ENCODE measurements around the gene GAST.

GAST gene

GRCh38 chr17:41707803-41708669 lies 4.1 kb upstream of the GAST start:
- in situ Hi-C loops (cut with HindIII; ENCODE audit: low sequenced_read_pairs) = no loop called here

DNA sequence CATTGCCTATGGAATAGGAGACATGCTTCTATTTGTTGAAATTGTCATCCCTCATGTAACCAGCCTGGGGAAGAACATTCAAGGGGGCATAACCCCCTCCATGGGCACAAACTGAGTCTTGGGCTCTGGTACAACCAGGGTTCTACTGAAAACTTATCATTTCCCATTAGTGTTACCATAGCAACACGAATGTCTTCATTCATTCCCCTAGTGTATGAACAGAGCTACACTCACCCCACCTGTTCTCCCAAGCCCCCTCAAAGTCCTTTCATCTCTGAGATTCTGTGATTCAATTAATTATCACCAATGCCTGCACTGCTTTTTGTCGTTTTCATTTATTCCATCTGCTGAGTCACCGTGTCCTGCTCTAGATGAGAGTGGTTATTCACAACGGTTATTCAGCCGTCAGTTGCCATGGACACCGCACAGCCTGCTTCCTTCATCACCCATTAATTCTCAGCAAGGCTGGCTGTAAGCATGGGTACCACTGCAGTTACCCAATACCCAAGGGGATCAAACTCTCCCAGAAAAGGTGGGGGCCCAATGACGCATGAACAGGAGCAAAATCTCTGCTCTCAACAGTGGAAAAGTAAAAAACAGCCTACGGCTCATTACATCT lies 1.6 kb upstream of the GAST start:
- in situ Hi-C loops (cut with HindIII; ENCODE audit: low sequenced_read_pairs) = no loop called here

DNA sequence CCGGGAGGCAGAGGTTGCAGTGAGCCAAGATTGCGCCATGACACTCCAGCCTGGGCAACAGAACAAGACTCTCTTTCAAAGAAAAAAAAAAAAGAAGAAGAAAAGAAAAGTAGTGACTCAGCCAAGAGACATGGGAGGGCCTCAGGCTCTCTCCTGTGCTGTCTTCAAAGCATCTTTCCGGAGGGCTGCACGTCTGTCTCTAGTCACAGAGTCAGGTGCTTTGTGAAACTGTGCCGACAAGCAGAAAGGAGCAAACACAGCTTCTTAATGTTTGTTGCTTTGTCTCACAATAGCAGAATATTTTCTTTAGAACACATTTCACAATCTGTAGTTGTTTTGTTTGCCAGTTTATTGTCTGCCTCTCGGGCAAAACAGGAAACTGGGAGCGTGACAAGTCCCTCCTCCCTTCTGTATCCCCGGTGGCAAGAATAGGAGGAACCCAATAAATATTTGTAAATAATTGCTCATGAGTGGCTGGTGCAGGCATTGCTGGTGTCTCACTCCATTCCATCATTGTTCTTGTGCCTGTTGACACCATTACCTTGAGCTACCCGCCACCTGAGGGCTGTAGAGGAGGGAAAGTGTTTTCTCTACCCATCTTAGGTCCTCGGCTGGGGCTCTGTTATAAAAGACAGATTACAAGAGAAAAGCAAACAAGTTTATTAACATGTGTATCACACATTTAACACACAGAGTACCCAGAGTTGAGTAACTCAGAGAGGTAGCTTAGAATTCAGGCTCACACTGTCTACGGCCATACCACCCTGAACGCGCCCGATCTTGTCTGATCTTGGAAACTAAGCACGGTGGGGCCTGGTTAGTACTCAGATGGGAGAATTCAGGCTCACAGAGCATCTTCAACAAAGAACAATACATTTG lies 5.5 kb downstream of the GAST start:
- in situ Hi-C loops (cut with HindIII; ENCODE audit: low sequenced_read_pairs) = no loop called here

- in situ Hi-C loops (cut with HindIII; ENCODE audit: low sequenced_read_pairs) = no loop called here
Measured at GRCh38 chr17:41718287-41718645, 6.1 kb downstream of the GAST start.

GRCh38 chr17:41722231-41722630 lies 10.1 kb downstream of the GAST start:
- in situ Hi-C loops (cut with HindIII; ENCODE audit: low sequenced_read_pairs) = loop anchor here (10.0 kb wide), 1 partner anchor 83 kb away; no protein-coding TSS in a partner anchor

DNA sequence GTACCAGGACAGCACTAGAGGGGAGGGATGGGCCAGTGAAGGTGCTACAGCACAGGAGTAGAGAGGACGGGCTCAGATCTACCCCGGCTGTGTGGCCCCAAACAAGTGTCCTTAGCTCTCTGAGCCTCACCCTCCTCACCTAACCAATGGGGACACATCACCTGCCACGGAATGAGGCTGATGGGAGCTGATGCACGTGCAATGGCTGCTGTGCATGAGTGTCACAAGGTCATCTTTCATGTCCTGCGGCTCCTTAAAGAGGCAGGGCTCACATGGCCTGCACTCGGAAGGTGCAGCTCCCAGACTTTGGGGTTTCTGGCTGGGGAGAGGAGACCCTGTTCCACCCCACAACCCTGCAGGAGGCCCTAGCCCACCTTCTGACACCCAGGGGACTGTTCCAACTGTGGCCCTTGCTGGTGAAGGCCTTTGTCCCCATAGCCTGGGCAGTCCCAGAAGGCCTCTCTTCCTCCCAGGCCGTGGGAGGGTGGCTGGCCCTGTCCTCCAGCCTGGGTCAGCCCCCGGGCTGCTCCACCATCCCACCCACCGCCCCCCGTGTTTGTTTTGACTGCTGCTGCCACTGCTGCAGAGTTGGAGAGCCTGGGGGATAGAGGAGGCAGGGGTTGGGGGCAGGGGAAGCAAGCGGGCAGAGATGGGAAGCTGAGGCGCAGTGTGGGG lies 11.8 kb downstream of the GAST start:
- in situ Hi-C loops (cut with HindIII; ENCODE audit: low sequenced_read_pairs) = loop anchor here (10.0 kb wide), 1 partner anchor 81 kb away; no protein-coding TSS in a partner anchor

GRCh38 chr17:41724476-41725050 lies 12.4 kb downstream of the GAST start:
- in situ Hi-C loops (cut with HindIII; ENCODE audit: low sequenced_read_pairs) = loop anchor here (10.0 kb wide), 1 partner anchor 80 kb away; no protein-coding TSS in a partner anchor

GRCh38 chr17:41725134-41725533 lies 13.0 kb downstream of the GAST start:
- in situ Hi-C loops (cut with HindIII; ENCODE audit: low sequenced_read_pairs) = loop anchor here (10.0 kb wide), 1 partner anchor 80 kb away; no protein-coding TSS in a partner anchor

DNA sequence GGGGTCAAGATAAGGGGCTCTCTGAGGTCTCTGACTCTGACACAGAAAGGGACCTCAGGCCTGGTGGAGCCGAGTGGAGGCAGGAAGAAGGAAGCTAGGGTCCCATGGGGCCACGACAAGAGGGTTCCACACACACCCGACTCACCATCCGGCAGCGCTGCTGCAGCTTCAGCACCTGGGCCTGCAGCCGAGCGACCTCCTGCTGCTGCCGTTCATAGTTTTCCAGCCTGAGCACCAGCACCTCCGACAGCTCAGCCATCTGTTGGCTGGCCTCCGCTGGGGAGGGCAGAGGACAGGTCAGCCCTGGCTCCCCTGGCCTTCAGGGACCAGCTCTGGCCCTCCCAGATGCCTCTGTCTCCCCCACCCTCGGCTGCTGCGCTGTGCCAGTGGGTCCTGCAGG lies 15.9 kb downstream of the GAST start:
- in situ Hi-C loops (cut with HindIII; ENCODE audit: low sequenced_read_pairs) = loop anchor here (10.0 kb wide), 1 partner anchor 77 kb away; no protein-coding TSS in a partner anchor

DNA sequence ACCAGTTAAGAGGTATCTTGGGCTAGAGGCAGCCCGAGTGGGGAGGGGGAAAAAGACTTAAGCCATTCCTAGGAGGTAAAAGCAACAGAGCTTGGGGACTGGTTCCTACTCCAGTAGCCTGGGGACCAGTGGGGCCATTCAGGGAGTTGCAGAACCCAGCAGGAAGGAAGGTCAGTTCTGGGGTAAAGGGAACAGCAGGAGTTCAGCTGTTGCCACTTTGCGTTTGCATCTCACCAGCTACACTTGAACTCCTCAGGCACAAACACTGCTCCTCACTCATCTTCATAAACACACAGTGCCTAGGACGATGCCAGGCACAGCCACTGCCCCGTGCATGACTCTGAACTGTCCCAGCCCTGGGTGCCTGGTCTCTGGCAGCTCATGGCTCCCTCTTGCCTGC lies 18.3 kb downstream of the GAST start:
- in situ Hi-C loops (cut with HindIII; ENCODE audit: low sequenced_read_pairs) = no loop called here

DNA sequence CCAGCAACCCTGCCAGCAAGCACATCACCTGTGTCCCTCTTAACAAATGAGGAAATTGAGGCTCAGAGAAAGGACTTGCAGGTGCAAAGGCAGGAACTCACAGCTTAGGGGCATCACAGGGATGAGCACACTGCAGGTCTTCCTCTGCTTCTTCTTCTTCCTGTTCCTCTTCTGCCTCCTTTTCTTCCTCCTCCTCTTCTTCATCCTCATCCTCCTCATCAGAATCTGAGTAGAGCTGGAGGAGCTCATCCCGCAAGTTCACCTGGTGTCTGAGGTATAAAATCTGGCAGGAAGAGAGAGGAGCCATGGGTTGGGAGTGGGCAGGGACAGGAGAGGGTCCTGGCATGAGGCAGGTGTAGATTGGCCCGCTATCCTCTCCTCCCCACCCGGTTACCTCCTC lies 19.7 kb downstream of the GAST start:
- in situ Hi-C loops (cut with HindIII; ENCODE audit: low sequenced_read_pairs) = no loop called here

- in situ Hi-C loops (cut with HindIII; ENCODE audit: low sequenced_read_pairs) = no loop called here
Measured at GRCh38 chr17:41733348-41734138, 21.4 kb downstream of the GAST start.

GRCh38 chr17:41734139-41734948 lies 22.2 kb downstream of the GAST start, which contains the start of gene HAP1:
Gene HAP1 (minus strand): TSS chr17:41734643. CDS start chr17:41734634, 9 bp downstream.
- in situ Hi-C loops (cut with HindIII; ENCODE audit: low sequenced_read_pairs) = no loop called here

GRCh38 chr17:41734949-41735313 lies 22.8 kb downstream of the GAST start:
- in situ Hi-C loops (cut with HindIII; ENCODE audit: low sequenced_read_pairs) = no loop called here

DNA sequence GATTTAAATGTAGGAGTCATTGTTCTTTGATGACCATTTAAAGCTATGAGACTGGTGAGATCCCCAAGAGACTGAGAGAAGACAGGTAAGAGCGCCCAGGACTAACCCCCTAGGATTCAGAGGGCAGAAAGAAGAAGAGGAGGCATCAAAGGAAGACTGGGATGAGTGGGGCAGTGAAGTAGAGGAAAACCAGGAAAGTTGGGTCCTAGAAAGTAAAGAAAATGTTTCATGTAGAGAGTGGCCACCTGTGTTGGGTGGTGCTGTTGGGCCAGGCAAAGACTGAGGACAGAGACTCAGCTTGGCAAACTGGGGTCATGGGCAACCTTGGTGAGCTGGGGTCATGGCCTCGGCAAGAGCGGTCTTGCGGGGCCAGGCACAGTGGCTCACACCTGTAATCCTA lies 23.6 kb downstream of the GAST start:
- in situ Hi-C loops (cut with HindIII; ENCODE audit: low sequenced_read_pairs) = no loop called here

- in situ Hi-C loops (cut with HindIII; ENCODE audit: low sequenced_read_pairs) = no loop called here
Measured at GRCh38 chr17:41736983-41737679, 25.0 kb downstream of the GAST start.

GRCh38 chr17:41737680-41738023 lies 25.5 kb downstream of the GAST start:
- in situ Hi-C loops (cut with HindIII; ENCODE audit: low sequenced_read_pairs) = no loop called here

Measured in DLD1 (cell line).